ENCODE data around the gene CNBD2.

GRCh38 chr20:36074983-36075382, 106.6 kb downstream of the CNBD2 start:
- TF ChIP-seq POLR2AphosphoS5 (IDR thresholded peaks at IDR 0.05; ENCODE audit: low read depth, low read length) (no peak), TAF1 (IDR thresholded peaks at IDR 0.05; ENCODE audit: borderline replicate concordance, insufficient read depth, low read length) (no peak), SIN3A (IDR thresholded peaks at IDR 0.05; ENCODE audit: borderline replicate concordance, insufficient read depth, low read length) (no peak)
- TF ChIP-seq, protein P1, sequence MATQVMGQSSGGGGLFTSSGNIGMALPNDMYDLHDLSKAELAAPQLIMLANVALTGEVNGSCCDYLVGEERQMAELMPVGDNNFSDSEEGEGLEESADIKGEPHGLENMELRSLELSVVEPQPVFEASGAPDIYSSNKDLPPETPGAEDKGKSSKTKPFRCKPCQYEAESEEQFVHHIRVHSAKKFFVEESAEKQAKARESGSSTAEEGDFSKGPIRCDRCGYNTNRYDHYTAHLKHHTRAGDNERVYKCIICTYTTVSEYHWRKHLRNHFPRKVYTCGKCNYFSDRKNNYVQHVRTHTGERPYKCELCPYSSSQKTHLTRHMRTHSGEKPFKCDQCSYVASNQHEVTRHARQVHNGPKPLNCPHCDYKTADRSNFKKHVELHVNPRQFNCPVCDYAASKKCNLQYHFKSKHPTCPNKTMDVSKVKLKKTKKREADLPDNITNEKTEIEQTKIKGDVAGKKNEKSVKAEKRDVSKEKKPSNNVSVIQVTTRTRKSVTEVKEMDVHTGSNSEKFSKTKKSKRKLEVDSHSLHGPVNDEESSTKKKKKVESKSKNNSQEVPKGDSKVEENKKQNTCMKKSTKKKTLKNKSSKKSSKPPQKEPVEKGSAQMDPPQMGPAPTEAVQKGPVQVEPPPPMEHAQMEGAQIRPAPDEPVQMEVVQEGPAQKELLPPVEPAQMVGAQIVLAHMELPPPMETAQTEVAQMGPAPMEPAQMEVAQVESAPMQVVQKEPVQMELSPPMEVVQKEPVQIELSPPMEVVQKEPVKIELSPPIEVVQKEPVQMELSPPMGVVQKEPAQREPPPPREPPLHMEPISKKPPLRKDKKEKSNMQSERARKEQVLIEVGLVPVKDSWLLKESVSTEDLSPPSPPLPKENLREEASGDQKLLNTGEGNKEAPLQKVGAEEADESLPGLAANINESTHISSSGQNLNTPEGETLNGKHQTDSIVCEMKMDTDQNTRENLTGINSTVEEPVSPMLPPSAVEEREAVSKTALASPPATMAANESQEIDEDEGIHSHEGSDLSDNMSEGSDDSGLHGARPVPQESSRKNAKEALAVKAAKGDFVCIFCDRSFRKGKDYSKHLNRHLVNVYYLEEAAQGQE (IDR thresholded peaks at IDR 0.05; ENCODE audit: insufficient read depth in 1 of 2, low read depth in 2 of 2, low read length in 2 of 2), result no peak

Data from PFSK-1 (cell line).